HS-27A (cell line): ENCODE measurements around the gene BBS2.

Experiments
- DNase-seq: peaks from one replicate; pipeline ENCODE4 v3.0.0-alpha.2; 2012; ENCODE audit warnings: low read depth, missing footprints

The BBS2 gene

DNA sequence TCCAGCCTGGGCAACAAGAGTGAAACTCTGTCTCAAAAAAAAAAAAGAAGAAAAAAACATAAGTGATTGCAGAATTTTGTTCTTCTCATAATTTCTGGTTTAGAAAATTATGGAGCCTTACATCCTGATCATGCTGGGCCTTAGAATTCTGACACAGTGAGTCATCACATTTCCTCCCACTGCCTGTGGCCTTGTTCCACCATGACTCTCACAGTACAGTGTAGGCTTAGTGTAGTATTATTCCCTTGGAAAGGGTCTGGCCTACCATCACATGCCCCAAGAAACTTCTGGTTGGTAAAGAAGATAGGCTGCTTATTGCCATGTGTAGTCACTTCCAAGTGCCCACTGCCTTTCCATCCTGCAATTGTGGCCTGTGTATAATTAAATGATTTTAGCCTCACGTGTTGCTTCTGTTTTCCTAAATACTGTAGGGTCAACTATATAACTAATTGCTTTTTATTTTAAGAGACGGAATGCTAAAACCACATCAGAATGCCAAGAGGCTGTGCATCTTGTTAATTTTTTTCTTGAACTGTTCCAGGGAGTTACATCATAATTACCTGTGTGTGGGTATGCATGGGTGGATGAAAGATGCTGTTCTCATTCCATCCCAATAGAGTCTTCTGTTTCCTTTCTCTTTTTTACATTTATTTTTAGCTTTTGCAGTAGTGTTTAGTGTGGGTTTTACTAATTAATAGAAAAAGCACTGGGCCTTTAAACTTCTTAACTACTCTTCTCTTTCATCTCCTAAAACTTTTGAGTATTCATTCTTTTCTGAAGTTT is 42.5 kb downstream of the BBS2 start:
- DNase-seq, result peak; percentile 69

DNA sequence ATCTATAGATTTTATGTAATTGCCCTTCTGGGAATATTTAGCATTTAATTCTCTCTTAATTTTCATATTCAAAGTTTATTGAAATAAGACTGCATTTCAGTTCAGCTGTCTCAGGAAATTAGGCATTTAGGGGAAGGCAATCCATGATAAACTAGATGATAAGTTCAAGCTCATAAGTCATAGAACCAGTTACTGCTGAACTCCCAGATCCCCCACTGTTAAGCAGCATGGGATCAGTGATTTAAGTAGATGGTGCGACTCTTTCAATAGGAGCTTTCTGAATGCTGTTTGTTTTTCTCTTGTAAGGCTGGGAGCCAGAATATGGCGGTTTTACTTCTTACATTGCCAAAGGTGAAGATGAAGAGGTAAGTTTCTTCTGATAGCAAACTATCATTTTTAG is 44.6 kb downstream of the BBS2 start:
- DNase-seq, result no peak

DNA sequence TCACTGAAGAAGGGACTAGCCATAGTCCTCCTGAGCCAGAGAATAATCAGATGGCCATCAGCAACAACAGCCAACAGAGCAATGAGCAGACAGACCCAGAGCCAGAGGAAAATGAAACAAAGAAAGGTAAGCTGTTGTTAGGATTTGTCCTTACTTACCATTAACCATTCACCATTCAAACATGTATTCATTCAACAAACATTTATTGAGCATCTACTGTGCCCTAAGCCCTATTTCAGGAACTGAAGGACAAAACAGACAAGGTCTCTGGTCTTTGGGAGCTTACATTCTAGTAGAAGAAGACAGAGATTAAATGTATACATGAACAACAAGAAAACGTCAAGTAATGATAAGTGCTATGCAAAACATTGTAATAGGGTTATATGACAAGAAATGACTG is 49.2 kb downstream of the BBS2 start:
- DNase-seq, result no peak

DNA sequence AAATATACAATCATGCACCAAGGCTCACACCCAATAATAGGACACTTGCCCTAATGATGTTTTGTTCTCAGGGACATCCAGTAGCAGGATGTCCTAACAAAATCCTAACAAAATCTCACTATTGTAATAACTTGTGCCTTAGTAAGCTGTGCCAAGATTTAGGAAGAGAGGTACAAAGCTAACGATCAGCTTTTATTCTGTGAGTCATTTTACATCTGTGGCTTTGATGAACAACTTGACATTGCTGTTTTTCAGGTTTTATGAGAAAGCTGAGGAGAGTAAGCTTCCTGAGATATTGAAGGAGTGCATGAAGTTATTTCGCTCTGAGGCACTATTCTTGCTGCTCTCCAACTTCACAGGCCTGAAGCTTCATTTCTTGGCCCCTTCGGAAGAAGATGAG is 49.6 kb downstream of the BBS2 start:
- no peak for DNase-seq

DNA sequence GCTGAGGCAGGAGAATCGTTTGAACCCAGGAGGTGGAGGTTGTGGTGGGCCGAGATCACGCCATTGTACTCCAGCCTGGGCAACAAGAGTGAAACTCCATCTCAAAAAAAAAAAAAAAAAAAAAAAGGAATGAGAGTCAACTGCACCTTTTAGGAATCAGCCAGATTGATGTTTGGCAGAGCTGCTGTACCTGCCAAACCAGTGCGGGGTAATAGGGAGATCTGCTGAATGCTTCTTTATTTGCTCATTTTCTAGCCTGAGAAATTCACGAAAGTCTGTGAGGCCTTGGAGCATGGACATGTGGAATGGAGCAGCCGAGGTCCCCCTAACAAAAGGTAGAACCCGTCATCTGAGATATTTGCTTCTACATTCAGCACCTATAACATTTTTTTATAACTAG is 50.1 kb downstream of the BBS2 start:
- no peak for DNase-seq

DNA sequence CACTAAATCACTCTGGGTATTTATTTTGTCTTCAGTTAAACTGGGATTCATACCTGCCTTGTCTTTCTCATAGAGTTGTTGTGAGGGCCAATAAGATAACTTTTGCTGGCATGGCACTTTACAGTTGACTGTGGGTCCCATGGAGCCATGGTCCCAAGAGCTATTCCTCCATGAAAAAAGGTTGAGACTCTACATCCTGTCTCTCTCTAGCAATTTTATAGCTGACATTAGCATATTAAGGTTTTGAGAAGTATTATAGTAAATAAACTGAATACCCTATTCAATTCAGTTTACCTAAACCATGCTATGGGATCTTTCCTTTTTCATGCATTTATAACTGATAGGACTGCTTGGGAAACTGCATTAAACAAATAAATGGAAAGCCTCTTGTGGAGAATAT is 51.0 kb downstream of the BBS2 start:
- DNase-seq, result no peak

DNA sequence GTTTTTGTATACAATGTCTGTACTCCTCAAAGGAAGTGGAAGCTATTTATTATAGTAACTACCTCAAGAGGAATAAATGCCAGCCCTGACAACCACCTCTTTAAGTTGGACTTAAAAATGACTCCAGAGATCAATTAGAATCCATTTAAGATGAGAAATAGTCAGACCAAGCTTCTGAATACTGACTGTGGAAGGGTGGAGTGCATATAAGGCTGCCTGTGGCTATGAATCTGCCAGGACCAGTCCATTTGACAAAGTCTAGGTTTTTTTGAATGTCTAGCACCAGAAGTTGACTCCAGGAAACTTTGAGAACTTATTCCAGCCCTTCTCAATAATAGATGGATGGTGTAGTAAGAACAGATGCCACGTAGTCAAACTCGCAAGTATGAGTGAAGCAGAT is 53.5 kb downstream of the BBS2 start:
- no peak for DNase-seq

DNA sequence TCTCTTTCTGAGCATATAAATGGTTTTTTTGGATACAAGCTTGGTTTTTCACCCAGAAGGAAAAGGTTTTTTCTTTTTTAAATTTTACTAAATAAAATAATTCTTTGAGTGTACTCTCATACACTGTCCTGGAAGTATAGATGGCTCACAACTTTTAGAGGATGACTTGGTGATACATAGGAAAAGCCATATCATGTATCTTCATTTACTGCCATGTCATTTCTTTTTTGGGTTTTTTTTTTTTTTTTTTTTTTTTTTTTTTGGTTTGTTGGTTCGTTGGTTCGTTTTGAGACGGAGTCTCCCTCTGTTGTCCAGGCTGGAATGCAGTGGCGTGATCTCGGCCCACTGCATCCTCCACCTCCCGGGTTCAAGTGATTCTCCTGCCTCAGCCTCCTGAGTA is 56.7 kb downstream of the BBS2 start:
- DNase-seq, result no peak

DNA sequence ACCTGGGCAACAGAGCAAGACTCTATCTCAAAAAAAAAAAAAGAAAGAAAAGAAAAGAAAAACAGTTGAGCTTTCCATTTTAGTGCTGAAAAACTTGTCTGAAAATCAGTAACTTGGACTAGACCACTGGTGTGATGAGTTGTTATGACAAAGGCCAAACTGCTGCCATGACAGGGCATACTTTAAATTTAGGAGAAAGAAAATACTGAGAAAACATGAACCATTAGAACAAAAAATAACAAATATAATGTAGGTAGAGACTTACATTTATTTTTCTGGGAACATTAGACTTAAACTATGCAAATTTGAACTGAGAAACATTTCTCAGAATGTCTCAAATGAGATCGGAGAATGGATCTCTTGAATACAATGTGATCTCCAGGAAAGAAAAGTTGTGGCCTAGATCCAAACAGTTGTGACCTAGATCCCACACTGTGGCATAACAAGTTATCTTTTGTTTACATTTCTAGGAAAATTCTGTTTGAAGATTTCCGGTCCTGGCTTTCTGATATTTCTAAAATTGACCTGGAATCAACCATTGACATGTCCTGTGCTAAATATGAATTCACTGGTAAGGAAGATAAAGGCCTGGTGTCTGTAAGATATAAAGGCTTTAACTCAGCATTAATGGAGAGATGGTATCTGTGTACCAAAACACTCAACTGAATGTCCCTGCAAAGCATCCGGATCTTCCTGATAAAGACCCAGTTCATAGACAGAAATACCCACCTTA is 57.6 kb downstream of the BBS2 start:
- DNase-seq, result no peak

DNA sequence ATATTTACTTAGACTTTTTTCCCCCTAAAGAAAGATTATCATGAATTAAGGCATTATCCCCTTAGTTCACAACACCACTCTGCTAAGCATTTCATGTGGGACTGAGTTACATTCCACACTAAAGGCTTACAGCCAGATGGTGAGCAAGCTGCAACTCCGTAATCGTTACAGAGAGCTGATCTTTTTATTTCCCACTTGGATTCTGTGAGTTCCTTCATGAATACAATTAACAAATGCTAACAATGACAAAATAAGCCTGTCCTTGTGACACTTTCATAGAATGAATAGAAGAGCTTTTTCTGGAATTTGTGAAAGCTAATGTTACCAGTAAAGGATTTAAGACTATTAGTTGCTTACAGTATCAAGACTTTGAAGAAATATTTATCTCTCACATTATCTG is 59.7 kb downstream of the BBS2 start:
- no peak for DNase-seq

DNA sequence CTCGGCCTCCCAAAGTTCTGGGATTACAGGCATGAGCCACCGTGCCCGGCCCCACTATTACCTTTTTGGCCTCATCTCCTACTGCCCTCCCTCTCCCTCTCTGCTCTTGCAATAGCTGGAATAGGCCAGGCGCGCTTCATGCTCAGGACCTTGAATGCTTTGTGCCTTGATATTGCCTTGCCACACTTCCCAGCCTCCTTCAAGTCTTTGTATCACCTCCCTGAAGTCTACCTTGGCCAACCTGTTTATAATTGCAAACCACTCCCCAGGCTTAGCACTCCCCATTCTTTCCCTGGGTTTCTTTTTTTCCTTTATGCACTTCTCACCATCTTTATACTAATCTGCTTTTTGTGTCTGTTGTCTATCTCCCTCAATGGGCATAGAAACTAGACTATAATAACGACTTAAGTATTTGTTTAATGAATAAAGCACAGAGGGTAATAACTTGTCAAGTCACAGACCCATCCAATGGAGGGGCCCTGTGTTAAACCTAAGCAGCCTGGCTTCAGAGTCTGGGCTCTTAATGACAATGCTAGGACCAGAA is 61.8 kb downstream of the BBS2 start:
- no peak for DNase-seq

DNA sequence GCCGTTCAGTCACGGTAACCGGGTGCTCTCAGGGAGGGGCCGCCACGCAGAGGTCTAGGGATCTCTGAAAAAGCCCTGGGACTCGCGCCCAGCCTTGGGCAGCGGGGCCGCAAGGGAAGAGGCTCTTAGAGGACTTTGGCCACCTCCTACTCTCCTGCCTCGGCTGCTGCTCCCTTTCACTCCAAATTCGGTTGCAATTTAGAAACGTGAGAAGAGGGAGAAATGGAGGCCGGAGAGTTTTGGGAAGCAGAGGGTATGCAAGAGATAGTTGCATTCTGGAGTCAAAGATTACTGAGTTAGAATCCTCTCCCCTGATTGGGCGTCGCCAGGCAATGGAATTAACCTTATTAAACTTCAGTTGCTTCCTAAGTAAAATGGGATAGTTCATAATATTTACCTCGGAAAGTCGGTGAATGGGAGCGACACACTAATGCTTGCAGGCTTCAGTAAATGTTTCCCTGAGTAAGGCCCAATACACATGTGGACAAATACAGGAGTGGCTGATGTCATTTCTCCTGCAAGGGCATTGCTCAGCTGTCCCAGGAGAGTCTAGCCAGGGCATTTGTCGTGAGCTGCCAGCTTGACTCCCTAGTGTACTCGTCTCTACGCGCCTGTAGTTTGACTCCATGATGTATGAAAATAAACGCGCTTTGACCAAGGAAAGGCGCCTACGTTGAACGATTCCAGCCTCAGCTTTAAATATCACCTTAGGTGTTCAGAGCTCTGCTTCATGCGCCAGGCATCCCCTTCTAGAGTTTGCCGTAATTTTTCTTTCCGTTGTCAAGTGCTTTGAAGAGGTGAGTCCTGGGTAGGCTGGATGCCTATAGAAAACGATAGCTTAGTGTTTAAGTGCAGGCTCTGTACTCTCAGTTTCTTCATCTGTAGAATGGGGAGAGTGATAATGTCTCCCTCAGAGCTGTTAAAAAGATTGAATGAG is 67.8 kb downstream of the BBS2 start:
- peak; percentile 17 for DNase-seq

DNA sequence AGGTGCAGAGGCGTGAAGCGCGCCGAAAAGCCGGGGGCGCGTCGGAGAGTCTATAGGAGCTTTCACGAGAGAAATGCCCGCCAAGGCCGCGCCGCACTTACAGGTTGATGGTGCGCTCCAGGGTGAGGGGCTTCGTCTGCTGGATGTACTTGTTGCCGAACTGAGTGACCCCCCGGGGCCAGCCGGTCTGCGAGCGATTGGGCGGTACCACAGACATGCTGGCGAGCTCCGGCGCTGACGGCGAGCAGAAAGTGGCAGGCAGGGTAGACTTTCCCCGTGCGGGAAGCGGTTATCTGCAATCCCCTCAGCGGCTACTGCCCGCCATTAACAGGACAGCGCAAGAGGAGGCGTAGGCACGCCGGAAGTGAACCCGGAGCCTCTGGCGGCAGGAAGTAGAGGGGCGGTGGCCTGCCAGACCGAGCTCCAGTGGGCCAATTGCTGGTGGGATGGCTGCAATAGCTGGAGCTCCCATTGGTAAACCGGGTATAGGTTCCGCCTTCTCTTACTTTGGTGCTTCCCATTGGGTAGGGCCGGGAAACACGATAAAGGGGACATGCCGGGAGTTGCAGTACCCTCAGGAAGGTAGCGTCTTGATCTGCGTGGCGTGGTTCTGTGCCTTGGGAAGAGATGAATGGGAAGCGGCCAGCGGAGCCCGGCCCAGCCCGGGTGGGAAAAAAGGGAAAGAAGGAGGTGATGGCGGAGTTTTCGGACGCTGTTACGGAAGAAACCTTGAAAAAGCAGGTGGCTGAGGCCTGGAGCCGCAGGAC is 68.7 kb downstream of the BBS2 start, which contains the start of the genes NUDT21 and OGFOD1:
TSS of gene NUDT21 (minus strand) at position 347 of the 767 bp plus-strand sequence. CDS start at position 217, 130 bp downstream.
TSS of gene OGFOD1 (plus strand) at position 569 of the 767 bp plus-strand sequence. CDS start at position 628, 59 bp downstream.
- DNase-seq, result peak; percentile 95

DNA sequence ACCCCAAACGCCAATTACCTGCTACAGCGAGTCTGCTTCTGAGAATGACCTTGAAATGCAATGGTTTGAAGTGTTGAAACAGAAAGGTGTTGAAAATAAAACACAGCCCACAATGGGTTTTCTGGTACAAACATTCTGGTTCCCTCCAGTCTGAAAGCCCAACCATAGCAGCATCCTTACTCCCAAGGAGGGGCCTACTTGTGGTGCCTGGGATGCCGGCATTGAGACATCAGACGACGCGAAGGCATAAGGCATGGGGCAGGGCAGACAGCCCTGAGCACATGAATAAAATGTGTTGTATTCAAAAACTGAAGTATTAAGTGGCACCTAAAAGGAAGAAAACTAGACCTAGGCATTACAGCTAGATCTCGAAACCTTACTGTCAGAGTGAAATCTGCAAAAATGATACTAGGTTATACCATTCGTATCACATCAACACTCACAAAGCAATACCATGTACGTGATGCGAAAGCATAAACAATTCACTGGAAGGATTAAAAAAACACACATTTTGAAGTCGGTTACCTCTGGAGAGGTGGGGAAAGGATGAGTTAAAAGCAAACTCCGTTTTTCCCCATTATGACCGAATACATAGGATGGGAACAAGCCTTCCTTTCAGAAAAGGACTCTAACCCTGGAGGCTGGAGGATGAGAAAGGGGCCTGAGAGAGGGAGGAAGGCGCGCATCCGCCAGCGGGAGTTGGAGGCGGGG is 69.4 kb downstream of the BBS2 start:
- DNase-seq, result no peak

DNA sequence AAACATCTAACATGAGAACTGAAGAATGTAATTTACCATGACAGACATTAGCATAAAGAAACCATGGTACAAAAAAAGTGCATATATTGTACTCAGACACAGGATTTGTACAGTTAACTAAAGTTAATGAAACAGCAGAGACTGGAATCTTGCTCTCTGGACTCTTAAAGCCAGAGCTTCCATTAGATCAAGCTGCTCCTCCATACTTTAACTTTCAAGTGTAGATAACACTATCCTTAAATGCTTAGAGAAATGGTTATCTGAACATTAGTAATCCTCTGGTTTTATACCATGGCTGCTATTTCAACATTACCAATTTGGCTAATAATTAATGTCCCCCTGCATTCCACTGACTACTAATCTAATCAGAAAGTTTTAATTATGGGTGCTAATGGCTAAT is 71.8 kb downstream of the BBS2 start:
- no peak for DNase-seq

DNA sequence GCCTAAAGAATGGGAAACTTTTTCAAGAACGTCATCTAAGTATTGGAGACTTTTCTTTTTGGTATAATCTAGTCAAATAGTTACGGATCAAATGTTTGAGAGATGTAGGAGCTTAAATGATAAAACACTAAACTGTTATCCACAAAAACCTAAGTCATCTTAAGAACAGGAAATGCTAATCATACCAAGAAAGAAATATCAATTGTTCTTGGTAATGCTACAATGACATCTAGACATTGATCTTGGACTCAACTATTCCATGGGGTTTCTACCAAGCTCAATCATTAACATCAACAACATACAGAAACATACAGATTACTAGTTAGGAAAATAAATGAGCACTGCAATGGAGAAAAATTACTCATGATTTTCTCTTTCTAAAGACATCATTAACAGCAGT is 72.5 kb downstream of the BBS2 start:
- DNase-seq, result no peak

DNA sequence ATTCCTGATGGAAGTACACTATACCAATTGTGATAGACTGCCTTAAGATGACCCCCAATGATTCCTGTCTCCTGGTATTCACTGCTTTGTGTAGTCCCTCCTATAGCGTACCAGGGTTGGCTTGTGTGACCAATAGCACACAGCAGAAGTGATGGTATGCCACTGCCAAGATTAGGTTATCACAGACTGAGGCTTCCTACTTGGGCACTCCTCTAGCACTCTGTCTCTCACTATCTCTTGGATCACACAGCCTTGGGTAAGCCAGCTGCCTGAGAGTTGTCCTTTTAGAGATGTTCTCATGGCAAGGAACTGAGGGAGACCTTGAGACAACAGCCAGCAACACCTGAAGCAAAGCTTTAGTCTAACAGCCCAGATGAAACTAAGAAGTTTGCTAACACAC is 81.8 kb downstream of the BBS2 start:
- DNase-seq, result no peak

DNA sequence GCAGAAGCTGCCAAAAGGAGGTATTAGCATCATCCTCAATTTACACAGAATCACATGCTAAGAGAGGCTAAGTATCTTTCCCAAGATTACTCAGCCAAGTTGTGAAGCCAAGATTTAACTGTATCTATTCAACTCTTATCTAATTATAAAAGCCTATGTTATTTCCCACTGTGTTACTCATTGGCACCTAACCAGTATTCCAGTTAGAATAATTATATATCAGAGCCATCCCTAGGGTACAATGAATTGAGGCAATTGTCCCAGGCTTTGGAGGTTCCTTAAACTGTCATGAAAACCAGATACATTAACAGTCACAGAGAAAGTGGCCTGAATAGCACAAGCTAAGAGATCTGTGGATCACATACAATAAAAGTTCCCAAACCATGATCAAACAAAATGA is 83.6 kb downstream of the BBS2 start:
- no peak for DNase-seq
